Mucosa of stomach (tissue), 1 donor: ENCODE results near the gene CTTN.
A peak's percentile ranks its signal among the peaks of the same experiment; 100 is the strongest.

Experiments used
- H3K27me3 ChIP-seq: one replicate; pipeline ENCODE4 v1.7.0; 2013; ENCODE audit warnings: mild to moderate bottlenecking, low read length; ENCODE audit not compliant: control insufficient read depth, insufficient read depth
- H3K36me3 ChIP-seq: one replicate; pipeline ENCODE4 v1.7.0; 2013; ENCODE audit warnings: low read length; ENCODE audit not compliant: control insufficient read depth, insufficient read depth
- H3K4me1 ChIP-seq: one replicate; pipeline ENCODE4 v1.7.0; 2013; ENCODE audit warnings: mild to moderate bottlenecking, low read length; ENCODE audit not compliant: control insufficient read depth, insufficient read depth
- H3K4me3 ChIP-seq: one replicate; pipeline ENCODE4 v1.7.0; 2013; ENCODE audit warnings: low read length
- H3K9ac ChIP-seq: one replicate; pipeline ENCODE4 v1.7.0; 2013; ENCODE audit warnings: mild to moderate bottlenecking, low read length, moderate library complexity
- H3K9me3 ChIP-seq: one replicate; pipeline ENCODE4 v1.7.0; 2013; ENCODE audit warnings: mild to moderate bottlenecking, low read length, moderate library complexity; ENCODE audit not compliant: control insufficient read depth
- donor health status: Pancreatic carcinoma.

The CTTN gene

DNA sequence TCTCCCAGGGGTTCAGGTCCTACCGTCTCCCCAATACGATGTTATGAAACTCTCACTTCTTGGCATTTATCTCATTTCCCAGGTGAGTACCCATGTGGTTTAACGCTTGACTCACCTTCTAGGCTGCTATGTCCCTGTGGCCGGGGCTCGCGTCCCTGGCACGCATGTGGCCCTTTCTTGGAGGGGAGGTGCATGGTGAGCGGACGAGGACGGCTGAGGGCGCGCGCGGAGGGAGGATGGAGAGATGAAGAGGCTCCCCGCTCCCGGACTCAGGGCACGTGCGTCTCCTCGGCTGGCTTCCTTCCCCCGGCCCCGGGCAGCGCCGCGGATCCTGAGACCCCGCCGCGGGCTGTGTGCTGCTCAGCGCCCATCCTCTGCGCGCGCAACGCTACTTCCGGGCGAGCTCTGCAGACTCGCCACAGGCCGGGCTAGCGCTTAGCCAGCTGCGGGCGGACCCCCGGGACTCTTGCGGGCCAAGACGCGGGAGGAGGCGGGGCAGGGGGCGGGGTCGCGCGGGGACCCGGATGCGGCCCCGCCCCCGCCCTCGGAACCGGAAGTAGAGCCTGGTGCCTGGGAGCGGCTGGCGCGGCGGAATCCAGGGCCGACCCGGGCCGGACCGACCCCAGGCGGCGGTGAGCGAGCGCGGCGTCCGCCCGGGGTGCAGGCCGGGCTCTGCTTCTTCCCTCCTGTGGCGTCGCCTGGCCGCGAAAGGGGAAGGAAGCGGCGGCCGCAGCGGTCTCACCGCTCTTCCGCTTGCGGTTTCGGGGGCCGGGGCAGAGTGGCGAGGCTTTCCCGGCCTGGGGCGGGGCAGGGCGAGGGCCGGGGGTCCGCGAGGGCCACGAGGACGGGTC lies at the start of gene CTTN:
Gene CTTN, plus strand, starts transcription at position 547 of the 851 bp plus-strand sequence. CDS start 8,769 bp downstream, outside the sequence.
- no peaks in the 10 kb centered on the region for H3K36me3 ChIP-seq
- no peaks in the 10 kb centered on the region for H3K27me3 ChIP-seq
- peak within 1 kb of the TSS; percentile 88 for H3K9ac ChIP-seq
- peaks cover 21% of the 10 kb centered on the region for H3K4me1 ChIP-seq
- no peaks in the 10 kb centered on the region for H3K9me3 ChIP-seq
- peak within 1 kb of the TSS; percentile 79 for H3K4me3 ChIP-seq

DNA sequence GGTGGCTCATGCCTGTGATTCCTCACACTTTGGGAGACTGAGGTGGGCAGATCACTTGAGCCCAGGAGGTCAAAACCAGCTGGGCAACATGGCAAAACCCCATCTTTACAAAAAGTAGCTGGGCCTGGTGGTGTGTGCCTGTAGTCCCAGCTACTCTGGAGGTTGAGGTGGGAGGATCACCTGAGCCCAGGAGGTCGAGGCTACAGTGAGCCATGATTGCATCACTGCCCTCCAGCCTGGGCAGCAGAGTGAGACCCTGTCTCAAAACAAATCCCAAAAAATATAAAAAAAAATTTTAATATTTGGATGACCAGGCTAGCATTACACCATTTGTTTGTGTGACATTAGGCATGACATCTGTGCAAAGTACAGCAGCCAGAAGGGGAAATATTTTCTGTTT lies 49.7 kb upstream of the CTTN start:
- Histone ChIP-seq H3K27me3 (no peaks in the 10 kb centered on the region), H3K36me3 (peaks cover 4% of the 10 kb centered on the region), H3K9me3 (no peaks in the 10 kb centered on the region), H3K4me1 (no peaks in the 10 kb centered on the region), H3K9ac (no peak overlapping the region), H3K4me3 (no peak overlapping the region)

DNA sequence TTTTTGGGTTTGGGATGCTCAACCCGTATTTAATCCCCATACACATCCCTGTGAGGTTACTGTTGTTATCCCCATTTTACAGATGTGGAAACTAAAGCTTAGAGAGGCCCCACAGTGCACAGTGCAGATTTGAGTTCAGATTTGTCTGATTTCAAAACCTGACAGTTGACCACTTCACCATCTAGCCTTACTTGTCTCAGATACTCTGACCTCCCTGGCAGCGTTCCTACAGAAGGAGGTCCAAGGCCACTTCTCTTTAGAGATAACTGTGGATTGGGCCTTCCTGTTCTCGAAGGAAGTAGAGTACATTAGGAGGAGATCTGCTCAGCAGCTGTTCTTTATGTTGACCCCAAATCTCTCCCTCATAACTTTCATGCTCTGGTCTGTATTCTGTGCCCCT lies 46.7 kb upstream of the CTTN start:
- H3K9ac ChIP-seq, result no peak overlapping the region
- no peaks in the 10 kb centered on the region for H3K9me3 ChIP-seq
- H3K4me3 ChIP-seq, result no peak overlapping the region
- peaks cover 7% of the 10 kb centered on the region for H3K36me3 ChIP-seq
- no peaks in the 10 kb centered on the region for H3K4me1 ChIP-seq
- no peaks in the 10 kb centered on the region for H3K27me3 ChIP-seq

DNA sequence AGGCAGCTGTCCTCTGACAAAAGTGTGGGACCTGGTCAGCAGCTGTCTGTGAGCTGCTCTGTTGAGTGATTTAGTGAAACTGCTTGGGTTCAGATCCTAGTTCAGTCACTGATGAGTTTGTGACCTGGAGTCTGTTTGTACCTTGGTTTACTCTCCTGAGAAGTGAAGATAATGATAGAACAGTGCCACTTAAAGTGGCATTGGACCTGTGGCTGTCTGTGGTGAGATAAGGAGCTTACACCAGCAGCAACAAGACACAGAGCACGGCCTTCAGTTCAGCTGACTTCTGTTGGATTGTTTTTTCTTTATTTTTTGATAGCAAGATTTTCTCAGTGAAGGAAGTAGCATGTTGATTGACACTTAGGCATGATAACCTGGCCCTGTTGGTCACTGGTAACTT lies 46.2 kb upstream of the CTTN start:
- Histone ChIP-seq H3K4me1 (no peaks in the 10 kb centered on the region), H3K27me3 (no peaks in the 10 kb centered on the region), H3K9ac (no peak overlapping the region), H3K36me3 (peaks cover 7% of the 10 kb centered on the region), H3K4me3 (no peak overlapping the region), H3K9me3 (no peaks in the 10 kb centered on the region)

DNA sequence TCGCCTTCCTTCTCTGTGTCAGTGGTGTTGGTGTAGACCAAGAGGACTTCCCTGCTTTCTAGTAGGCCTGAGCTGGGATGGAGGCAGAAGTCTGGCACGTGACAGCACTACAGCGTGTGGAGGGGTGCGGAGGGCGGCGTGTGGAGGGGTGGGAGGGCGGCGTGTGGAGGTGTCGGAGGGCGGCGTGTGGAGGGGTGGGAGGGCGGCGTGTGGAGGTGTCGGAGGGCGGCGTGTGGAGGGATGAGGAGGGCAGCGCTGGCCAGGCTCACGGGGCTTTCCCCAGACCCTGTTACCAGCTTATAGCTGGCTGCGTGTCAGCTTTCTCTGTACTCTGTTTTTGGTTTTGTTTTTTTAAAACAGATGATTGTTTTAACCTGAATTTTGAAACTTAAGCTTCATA lies 45.7 kb upstream of the CTTN start:
- Histone ChIP-seq H3K9me3 (no peaks in the 10 kb centered on the region), H3K4me1 (no peaks in the 10 kb centered on the region), H3K9ac (no peak overlapping the region), H3K27me3 (no peaks in the 10 kb centered on the region), H3K4me3 (no peak overlapping the region), H3K36me3 (peaks cover 7% of the 10 kb centered on the region)

DNA sequence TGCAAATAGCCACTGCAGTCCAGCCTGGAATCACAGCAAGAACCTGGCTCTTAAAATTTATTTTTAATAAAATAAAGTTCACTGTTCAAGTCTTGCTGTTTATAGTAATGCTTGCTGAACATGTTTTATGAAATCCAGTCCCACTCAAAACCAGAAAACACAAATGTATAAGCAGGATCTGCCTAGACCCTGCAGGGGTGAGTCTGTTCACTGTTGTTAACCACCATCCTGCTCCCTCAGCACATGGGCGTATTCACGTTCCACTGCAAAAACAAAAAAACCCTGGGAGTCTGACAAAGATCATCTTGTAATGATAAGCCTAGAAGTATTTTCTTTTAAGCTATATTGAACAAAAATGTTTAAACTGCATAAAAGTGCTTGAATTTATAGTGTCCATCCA lies 45.0 kb upstream of the CTTN start:
- Histone ChIP-seq H3K9me3 (no peaks in the 10 kb centered on the region), H3K27me3 (no peaks in the 10 kb centered on the region), H3K9ac (no peak overlapping the region), H3K36me3 (peaks cover 7% of the 10 kb centered on the region), H3K4me3 (no peak overlapping the region), H3K4me1 (no peaks in the 10 kb centered on the region)

DNA sequence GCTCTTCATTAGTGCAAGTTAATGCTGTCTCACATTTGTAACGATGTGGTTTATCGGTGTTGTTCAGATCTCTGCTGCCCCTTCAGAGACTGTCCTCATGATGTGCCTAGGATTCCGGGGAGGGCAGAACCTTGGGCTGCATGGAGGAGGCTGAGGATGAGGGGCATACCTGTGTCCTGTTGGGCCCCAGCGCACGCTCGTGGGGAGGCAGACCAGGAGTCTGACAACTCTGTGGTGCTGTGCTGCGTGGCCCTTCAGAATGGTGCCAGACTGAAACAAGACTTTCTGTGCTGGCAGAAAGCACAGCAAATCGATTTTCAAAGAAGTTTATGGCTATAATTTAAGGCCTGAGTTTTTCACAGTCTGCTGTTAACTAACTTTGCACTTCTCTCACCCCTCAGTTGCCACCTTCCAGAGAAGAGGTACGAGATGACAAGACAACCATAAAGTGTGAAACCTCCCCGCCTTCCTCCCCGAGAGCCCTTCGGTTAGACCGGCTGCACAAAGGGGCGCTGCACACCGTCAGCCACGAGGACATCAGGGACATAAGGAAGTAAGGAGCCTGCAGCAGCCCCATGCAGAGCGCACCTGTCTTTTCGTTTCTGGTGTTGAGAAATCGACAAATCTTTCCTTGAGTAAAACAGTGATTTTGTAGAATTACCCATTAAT lies 44.3 kb upstream of the CTTN start:
- Histone ChIP-seq H3K9me3 (no peaks in the 10 kb centered on the region), H3K9ac (no peak overlapping the region), H3K36me3 (peaks cover 7% of the 10 kb centered on the region), H3K4me1 (no peaks in the 10 kb centered on the region), H3K27me3 (no peaks in the 10 kb centered on the region), H3K4me3 (no peak overlapping the region)

DNA sequence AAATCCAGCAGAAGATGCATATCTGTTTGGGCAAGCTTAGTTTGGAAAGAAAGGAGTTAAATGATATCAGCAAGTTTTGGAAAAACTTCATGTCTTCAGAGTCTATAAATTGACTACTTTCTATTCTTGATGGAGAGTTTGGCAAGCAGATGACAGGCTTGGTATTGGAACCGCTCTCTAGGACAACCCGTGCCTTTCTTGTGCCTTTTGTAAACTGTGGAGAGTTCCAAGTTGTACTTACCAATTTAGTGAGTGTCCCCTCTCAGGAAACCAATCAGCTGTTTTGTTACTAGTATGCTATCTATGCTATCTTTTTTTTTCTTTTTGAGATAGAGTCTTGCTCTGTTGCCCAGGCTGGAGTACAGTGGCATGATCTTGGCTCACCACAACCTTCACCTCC lies 43.7 kb upstream of the CTTN start:
- H3K4me3 ChIP-seq, result no peak overlapping the region
- H3K36me3 ChIP-seq, result peaks cover 7% of the 10 kb centered on the region
- H3K4me1 ChIP-seq, result no peaks in the 10 kb centered on the region
- H3K9me3 ChIP-seq, result no peaks in the 10 kb centered on the region
- no peaks in the 10 kb centered on the region for H3K27me3 ChIP-seq
- no peak overlapping the region for H3K9ac ChIP-seq

DNA sequence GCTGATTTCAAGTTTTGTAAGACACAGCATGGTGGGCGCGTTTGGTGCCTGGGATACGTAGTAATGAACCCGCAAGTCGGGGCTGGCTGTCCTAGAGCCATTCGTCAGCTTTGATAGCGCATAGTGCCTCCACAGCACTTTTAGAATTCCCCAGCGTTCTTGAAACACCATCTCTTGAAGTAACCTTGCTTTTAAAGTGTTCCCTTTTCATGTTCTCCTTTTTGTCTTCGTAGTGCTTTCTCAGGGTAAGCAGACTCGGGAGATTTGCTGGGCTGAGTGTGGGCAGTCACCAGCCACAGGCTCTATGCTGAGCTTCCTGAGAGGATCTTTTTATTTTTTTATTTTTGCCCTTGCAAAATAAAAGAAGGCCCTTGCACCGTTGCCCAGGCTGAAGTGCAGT lies 39.6 kb upstream of the CTTN start:
- Histone ChIP-seq H3K4me3 (no peak overlapping the region), H3K36me3 (peaks cover 7% of the 10 kb centered on the region), H3K27me3 (no peaks in the 10 kb centered on the region)

DNA sequence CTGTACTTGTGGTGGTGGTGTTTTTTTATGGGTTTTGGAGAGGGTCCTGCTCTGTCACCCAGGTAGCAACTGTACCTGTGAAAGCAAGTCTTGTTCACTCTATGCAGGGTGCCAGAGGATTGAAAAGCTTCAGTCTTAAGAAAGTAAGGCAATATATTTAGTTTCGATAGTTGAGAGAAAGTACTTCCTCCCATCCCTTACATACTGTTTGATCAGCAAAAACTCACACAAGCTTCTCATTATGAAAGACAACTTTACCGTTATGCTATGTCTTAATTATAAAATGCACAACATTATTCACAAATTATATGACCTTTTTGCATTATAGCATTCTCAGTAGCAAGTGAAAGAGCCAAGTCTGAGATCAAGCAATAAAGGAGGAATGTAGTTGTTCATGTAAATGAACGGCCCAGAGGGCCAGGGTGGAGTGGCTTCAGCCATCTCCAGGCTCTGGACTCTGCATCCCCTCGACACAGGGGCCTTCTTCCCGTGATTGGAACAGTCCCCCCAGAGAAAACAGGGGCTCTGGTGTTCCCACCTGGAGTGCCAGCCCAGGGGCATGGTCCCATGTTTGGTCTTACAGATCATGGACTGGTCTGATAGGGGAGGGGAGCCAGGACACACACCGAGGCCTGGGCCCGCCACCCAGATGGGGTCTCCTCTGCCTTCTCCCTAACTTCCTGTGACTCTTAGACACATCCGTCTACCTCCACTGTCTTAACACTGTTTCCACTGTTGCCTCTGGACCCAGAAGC lies 38.7 kb upstream of the CTTN start:
- Histone ChIP-seq H3K36me3 (peaks cover 7% of the 10 kb centered on the region), H3K4me3 (no peak overlapping the region), H3K4me1 (no peaks in the 10 kb centered on the region), H3K27me3 (no peaks in the 10 kb centered on the region), H3K9ac (no peak overlapping the region), H3K9me3 (no peaks in the 10 kb centered on the region)

More for the DNA sequence above, 39.6 kb upstream of the CTTN start:
- Histone ChIP-seq H3K9me3 (no peaks in the 10 kb centered on the region), H3K4me1 (no peaks in the 10 kb centered on the region), H3K9ac (no peak overlapping the region)

DNA sequence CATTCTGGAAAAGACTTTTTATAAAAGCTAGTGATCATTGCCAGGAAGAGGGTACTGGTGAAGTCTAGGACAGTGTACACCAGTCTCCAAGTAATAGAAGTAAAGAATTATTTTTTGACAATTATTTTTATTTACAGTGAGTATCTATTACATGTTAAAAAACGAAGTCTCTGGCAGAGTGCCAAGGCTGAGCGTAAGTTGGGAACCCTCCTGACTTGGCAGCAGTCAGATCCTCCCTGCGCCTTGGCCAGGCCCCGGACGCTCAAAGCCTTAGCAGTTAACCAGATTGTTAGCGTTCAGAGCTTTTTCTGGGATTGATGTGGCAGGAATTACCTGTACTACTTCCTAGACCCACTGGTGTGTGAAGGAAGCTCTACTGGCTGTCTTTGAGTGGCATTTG lies 38.1 kb upstream of the CTTN start:
- peaks cover 7% of the 10 kb centered on the region for H3K36me3 ChIP-seq
- no peak overlapping the region for H3K9ac ChIP-seq
- H3K9me3 ChIP-seq, result no peaks in the 10 kb centered on the region
- H3K4me1 ChIP-seq, result no peaks in the 10 kb centered on the region
- H3K27me3 ChIP-seq, result no peaks in the 10 kb centered on the region
- no peak overlapping the region for H3K4me3 ChIP-seq

DNA sequence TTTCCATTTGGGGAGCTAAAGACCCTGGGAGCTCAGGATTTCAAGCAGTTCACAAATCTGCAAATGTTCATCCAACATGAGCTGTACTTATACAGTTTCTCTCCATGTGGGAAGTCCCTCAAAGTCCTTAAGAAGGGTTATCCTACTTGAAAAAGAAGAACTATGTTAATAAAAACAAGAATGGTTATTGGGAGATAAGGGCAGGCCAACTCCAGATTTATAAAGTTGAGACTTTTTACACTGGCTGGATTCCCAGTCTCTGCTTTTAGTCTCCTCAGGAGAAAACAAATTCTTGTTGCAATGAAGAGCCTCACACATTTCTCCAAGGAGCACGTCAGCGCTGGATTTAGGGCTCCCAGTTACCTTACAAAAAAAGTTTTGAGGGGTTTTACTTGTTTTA lies 34.2 kb upstream of the CTTN start:
- Histone ChIP-seq H3K27me3 (no peaks in the 10 kb centered on the region), H3K4me1 (no peaks in the 10 kb centered on the region), H3K36me3 (no peaks in the 10 kb centered on the region), H3K9ac (no peak overlapping the region), H3K9me3 (no peaks in the 10 kb centered on the region), H3K4me3 (no peak overlapping the region)
